H1 (cell line): ENCODE results near the gene CEP85. TPM values are rescaled to one million over a fixed set of nuclear protein-coding genes. Genes with fewer than 3 reads are reported as not detected.

Source experiments
- CTCF ChIA-PET: fragments of 300-600 bp; sonication (Branson Sonifier 250); formaldehyde crosslinking; loops from one replicate; lab custom pipeline; 2021; ENCODE audit not compliant: partially characterized antibody; lab: Charles Lee
- POLR2A ChIA-PET: fragments of 300-600 bp; sonication (Branson Sonifier 250); formaldehyde crosslinking; loops from one replicate; lab custom pipeline; 2021; ENCODE audit warnings: inconsistent platforms; ENCODE audit not compliant: partially characterized antibody; lab: Charles Lee
- DNase-seq, 2 experiments: peaks; one replicate each; pipeline versions ENCODE4 v3.0.0 to v3.0.0-alpha.2; 2010 to 2022; ENCODE audit warnings: low spot score in 2 of 2, low read depth in 1 of 2, mixed read lengths in 1 of 2
- FAIRE-seq: peaks from 2 replicates; lab custom pipeline; 2011; peaks lifted over from hg19 to GRCh38; lab: Jason Lieb, UNC
- H2AFZ ChIP-seq: 2 replicates; pipeline ENCODE4 v1.8.1; 2012; ENCODE audit warnings: low read length, inconsistent platforms
- H2AK5ac ChIP-seq: 2 replicates; pipeline ENCODE4 v1.6.1; 2013; ENCODE audit warnings: low read depth, low read length
- H2BK120ac ChIP-seq: replicated peaks from 2 replicates; pipeline ENCODE3; 2013; ENCODE audit warnings: low read depth, low read length, inconsistent platforms
- H2BK12ac ChIP-seq: 2 replicates; pipeline ENCODE4 v1.6.1; 2013; ENCODE audit warnings: low read depth, low read length
- H2BK15ac ChIP-seq: 2 replicates; pipeline ENCODE4 v1.6.1; 2013; ENCODE audit warnings: low read length
- H2BK20ac ChIP-seq: 2 replicates; pipeline ENCODE4 v1.6.1; 2013; ENCODE audit warnings: low read length
- H2BK5ac ChIP-seq: 2 replicates; pipeline ENCODE4 v1.6.1; 2013; ENCODE audit warnings: low read depth, low read length
- H3K14ac ChIP-seq: 2 replicates; pipeline ENCODE4 v1.6.1; 2013; ENCODE audit warnings: inconsistent platforms; ENCODE audit not compliant: insufficient read length
- H3K18ac ChIP-seq: 2 replicates; pipeline ENCODE4 v1.6.1; 2013; ENCODE audit warnings: low read length; ENCODE audit errors: extremely low read depth
- H3K23ac ChIP-seq: 2 replicates; pipeline ENCODE4 v1.6.1; 2013; ENCODE audit warnings: inconsistent platforms; ENCODE audit not compliant: insufficient read length
- H3K23me2 ChIP-seq: 2 replicates; pipeline ENCODE4 v1.6.1; 2013; ENCODE audit warnings: low read depth, low read length
- H3K27ac ChIP-seq: 2 replicates; pipeline ENCODE4 v1.6.1; 2011; ENCODE audit warnings: low read depth, low read length, inconsistent platforms
- H3K27me3 ChIP-seq, 4 experiments: replicated peaks in 1 of 4; 1 replicate in 1 of 4; 2 replicates in 3 of 4; pipeline versions ENCODE4 v1.6.1 to v1.8.1; 2011 to 2013; ENCODE audit warnings: low read length in 3 of 4, mild to moderate bottlenecking in 3 of 4, inconsistent platforms in 2 of 4, mixed read lengths in 2 of 4, moderate library complexity in 1 of 4; ENCODE audit not compliant: control insufficient read depth in 3 of 4, insufficient read depth in 3 of 4; ENCODE audit errors: extremely low read depth in 1 of 4
- H3K36me3 ChIP-seq, 4 experiments: 2 replicates each; pipeline versions ENCODE4 v1.6.1 to v1.8.1; 2011 to 2013; ENCODE audit warnings: mild to moderate bottlenecking in 4 of 4, low read length in 3 of 4, moderate library complexity in 2 of 4, control low read depth in 1 of 4, inconsistent platforms in 1 of 4; ENCODE audit not compliant: insufficient read depth in 4 of 4, control insufficient read depth in 2 of 4
- H3K4ac ChIP-seq: replicated peaks from 2 replicates; pipeline ENCODE3; 2013; ENCODE audit warnings: low read length, low read depth, mixed read lengths, inconsistent platforms; ENCODE audit not compliant: insufficient read length
- H3K4me1 ChIP-seq, 4 experiments: replicated peaks in 1 of 4; 1 replicate in 1 of 4; 2 replicates in 3 of 4; pipeline versions ENCODE4 v1.6.1 to v1.8.1; 2011 to 2013; ENCODE audit warnings: low read length in 3 of 4, inconsistent platforms in 2 of 4, mixed read lengths in 1 of 4; ENCODE audit not compliant: insufficient read depth in 4 of 4, control insufficient read depth in 3 of 4
- H3K4me2 ChIP-seq, 2 experiments: 2 replicates each; pipeline versions ENCODE4 v1.6.1 to v1.8.1; 2011 to 2013; ENCODE audit warnings: low read depth in 2 of 2, low read length in 2 of 2, control low read depth in 1 of 2, inconsistent platforms in 1 of 2, mild to moderate bottlenecking in 1 of 2; ENCODE audit not compliant: insufficient read depth in 1 of 2
- H3K4me3 ChIP-seq, 4 experiments: fragments of 200-600, 300-600 bp in 1 of 4; sonication (generic), shearing (Covaris generic), sonication (Bioruptor Twin) in 1 of 4; 2 replicates each; pipeline versions ENCODE4 v1.5.1 to v1.8.1; 2011 to 2016; ENCODE audit warnings: low read length in 4 of 4, low read depth in 3 of 4, control low read depth in 2 of 4, inconsistent platforms in 2 of 4, mild to moderate bottlenecking in 2 of 4, mixed read lengths in 1 of 4, moderate library complexity in 1 of 4; ENCODE audit not compliant: insufficient read depth in 2 of 4; ENCODE audit errors: extremely low read depth in 1 of 4
- H3K56ac ChIP-seq: replicated peaks from 2 replicates; pipeline ENCODE3; 2013; ENCODE audit warnings: low read depth, mild to moderate bottlenecking, mixed read lengths, low read length, inconsistent platforms; ENCODE audit not compliant: insufficient read length
- H3K79me1 ChIP-seq: 2 replicates; pipeline ENCODE4 v1.6.1; 2013; ENCODE audit warnings: low read depth, low read length, control low read depth
- H3K79me2 ChIP-seq, 2 experiments: 2 replicates each; pipeline versions ENCODE4 v1.6.1 to v1.8.1; 2012 to 2013; ENCODE audit warnings: low read length in 2 of 2, mild to moderate bottlenecking in 2 of 2, inconsistent platforms in 1 of 2; ENCODE audit not compliant: insufficient read depth in 2 of 2, control insufficient read depth in 1 of 2
- H3K9ac ChIP-seq, 4 experiments: replicated peaks in 1 of 4; 1 replicate in 1 of 4; 2 replicates in 3 of 4; pipeline versions ENCODE4 v1.6.1 to v1.8.1; 2011 to 2013; ENCODE audit warnings: low read depth in 3 of 4, low read length in 3 of 4, control low read depth in 2 of 4, mild to moderate bottlenecking in 2 of 4, moderate library complexity in 2 of 4, inconsistent platforms in 1 of 4; ENCODE audit errors: extremely low read depth in 1 of 4
- H3K9me3 ChIP-seq, 2 experiments: 2 replicates each; pipeline versions ENCODE4 v1.6.1 to v1.8.1; 2012 to 2013; ENCODE audit warnings: mild to moderate bottlenecking in 2 of 2, moderate library complexity in 2 of 2, control low read depth in 1 of 2, inconsistent platforms in 1 of 2, low read depth in 1 of 2, low read length in 1 of 2, mixed read lengths in 1 of 2; ENCODE audit not compliant: insufficient read depth in 2 of 2
- H4K20me1 ChIP-seq, 2 experiments: replicated peaks in 1 of 2; 2 replicates each; pipeline versions ENCODE3 to v1.8.1; 2011 to 2013; ENCODE audit warnings: inconsistent platforms in 2 of 2, low read length in 2 of 2, mild to moderate bottlenecking in 1 of 2; ENCODE audit not compliant: insufficient read depth in 2 of 2, control insufficient read depth in 1 of 2
- H4K5ac ChIP-seq: 2 replicates; pipeline ENCODE4 v1.6.1; 2013; ENCODE audit warnings: low read length, low read depth, mixed read lengths, inconsistent platforms; ENCODE audit not compliant: insufficient read length
- H4K8ac ChIP-seq: 2 replicates; pipeline ENCODE4 v1.8.0; 2013; ENCODE audit warnings: mild to moderate bottlenecking, moderate library complexity, low read length, inconsistent platforms; ENCODE audit not compliant: insufficient read depth; ENCODE audit errors: extremely low read depth
- H4K91ac ChIP-seq: replicated peaks from 2 replicates; pipeline ENCODE3; 2013; ENCODE audit warnings: low read length, mixed read lengths, inconsistent platforms; ENCODE audit not compliant: insufficient read length
- CBX5 ChIP-seq: fragments of 300-800, 300-1000 bp; sonication (generic); IDR thresholded peaks from 2 replicates; pipeline ENCODE4 v1.7.1; 2016; ENCODE audit warnings: antibody characterized with exemption, low read length, low read depth
- GABPA ChIP-seq: IDR thresholded peaks from 2 replicates; pipeline ENCODE4 v1.6.1; 2011; ENCODE audit warnings: mild to moderate bottlenecking, low read length, moderate library complexity, borderline replicate concordance; ENCODE audit not compliant: insufficient read depth
- SIN3A ChIP-seq, 2 experiments: IDR thresholded peaks in 1 of 2; conservative IDR thresholded peaks in 1 of 2; 2 replicates each; pipeline ENCODE4 v1.6.1; 2011 to 2012; ENCODE audit warnings: low read length in 2 of 2, improper control_type of control experiment in 1 of 2, low read depth in 1 of 2, mild to moderate bottlenecking in 1 of 2
- SP2 ChIP-seq: IDR thresholded peaks from 2 replicates; pipeline ENCODE4 v1.6.1; 2012; ENCODE audit warnings: mild to moderate bottlenecking, low read length, inconsistent platforms
- WGBS, 2 experiments: shearing (Covaris generic) in 1 of 2; methylation state at CpG; one replicate each; pipeline versions ENCODE4 v1.1.6 to v1.1.7; 2013 to 2015; ENCODE audit warnings: low lambda C conversion rate in 2 of 2, mixed read lengths in 2 of 2, inconsistent platforms in 1 of 2, low coverage in 1 of 2, missing lambda C conversion rate in 1 of 2; ENCODE audit not compliant: insufficient replicate concordance in 2 of 2, insufficient coverage in 1 of 2, insufficient read length in 1 of 2; ENCODE audit errors: extremely low coverage in 1 of 2, missing lambda C conversion rate in 1 of 2; 5-methylcytosine and 5-hydroxymethylcytosine counted together
- polyA plus RNA-seq, 7 experiments: library from polyadenylated mRNA; depleted of rRNA in 3 of 7; stranded (reverse) in 5 of 7; unstranded in 2 of 7; fragments of >200 nt in 5 of 7; fragments of 200-250 nt in 2 of 7; gene quantifications; 1 replicate in 5 of 7; 2 replicates in 1 of 7; 4 replicates in 1 of 7; pipeline versions ENCODE4 v1.2.1 to v1.2.3, GENCODE V29; 2011 to 2013; ENCODE audit warnings: missing spikeins in 2 of 7, mixed read lengths in 2 of 7
- total RNA-seq: library from RNA; stranded (reverse); fragmentation: NEBNext Ultra II Directional; extraction: Animal tissue kit (Norgen Biotek cat#: 25700); gene quantifications from 2 replicates; pipeline ENCODE4 v1.2.1, GENCODE V29; 2021
- TF ChIP-seq, protein P1 (sequence below): IDR thresholded peaks from 2 replicates; pipeline ENCODE4 v1.6.1; 2012; ENCODE audit warnings: inconsistent platforms
- TF ChIP-seq, protein P2 (sequence below): IDR thresholded peaks from 2 replicates; pipeline ENCODE4 v1.6.1; 2011; ENCODE audit warnings: low read depth, mild to moderate bottlenecking, low read length; ENCODE audit not compliant: insufficient read depth

CEP85 gene
- total and polyA plus RNA-seq, 2 of the 8 experiments (the other 6 are each of a cell fraction or from before 2014, with no cell fraction given) = 40.4 to 43.7 TPM

- no peaks in the 10 kb centered on the region for H3K79me1 ChIP-seq
- no peak overlapping the region for H3K9ac ChIP-seq
- H2BK20ac ChIP-seq = no peak overlapping the region
- no peak overlapping the region for H2AFZ ChIP-seq
- no peak overlapping the region for H3K14ac ChIP-seq
- peaks cover 7% of the 10 kb centered on the region; the same call in 1 of the 2 replicates for H3K23me2 ChIP-seq
- no peaks in the 10 kb centered on the region for H3K27me3 ChIP-seq
- peaks cover 25 to 38% (median 35%) of the 10 kb centered on the region in 4 experiments for H3K36me3 ChIP-seq
- no peak overlapping the region for H2BK5ac ChIP-seq
- ChIA-PET CTCF (interaction anchor here (0.7 to 39.7 kb wide), 11 partner anchors 8 to 117 kb away, joined by 3 to 1530 read pairs (median 5); partner anchors contain the start of genes CATSPER4, CD52, UBXN11 and ZNF593), POLR2A (interaction anchor here (0.8 kb wide), 1 partner anchor 11 kb away, joined by 3 read pairs; no protein-coding TSS in a partner anchor)
- no peak overlapping the region for H4K5ac ChIP-seq
- TF ChIP-seq SP2 (no peak), CBX5 (no peak), SIN3A (conservative IDR thresholded peaks at IDR 0.05 in 1 of 2, IDR thresholded peaks at IDR 0.05 in 1 of 2; ENCODE audit: low read depth in 1 of 2, low read length in 2 of 2) (no peak), GABPA (no peak)
- TF ChIP-seq, protein P1, sequence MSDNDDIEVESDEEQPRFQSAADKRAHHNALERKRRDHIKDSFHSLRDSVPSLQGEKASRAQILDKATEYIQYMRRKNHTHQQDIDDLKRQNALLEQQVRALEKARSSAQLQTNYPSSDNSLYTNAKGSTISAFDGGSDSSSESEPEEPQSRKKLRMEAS = no peak
- TF ChIP-seq, protein P2, sequence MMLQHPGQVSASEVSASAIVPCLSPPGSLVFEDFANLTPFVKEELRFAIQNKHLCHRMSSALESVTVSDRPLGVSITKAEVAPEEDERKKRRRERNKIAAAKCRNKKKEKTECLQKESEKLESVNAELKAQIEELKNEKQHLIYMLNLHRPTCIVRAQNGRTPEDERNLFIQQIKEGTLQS = no peak
- H3K56ac ChIP-seq = no peak overlapping the region
- DNase-seq = no peak
- no peak overlapping the region for H4K8ac ChIP-seq
- no peak overlapping the region for H2BK15ac ChIP-seq
- FAIRE-seq = no peak
- H2BK120ac ChIP-seq = no peak overlapping the region
- H3K18ac ChIP-seq = no peak overlapping the region
- no peak overlapping the region for H3K23ac ChIP-seq
- peaks cover 0 to 5% of the 10 kb centered on the region in 2 experiments; a peak in 1 of 4 replicates for H3K79me2 ChIP-seq
- no peak overlapping the region for H2BK12ac ChIP-seq
- H3K4ac ChIP-seq = no peak overlapping the region
- peaks cover 6 to 13% of the 10 kb centered on the region in 2 experiments for H4K20me1 ChIP-seq
- H2AK5ac ChIP-seq = no peak overlapping the region
- H3K4me3 ChIP-seq = no peak overlapping the region
- peaks cover 10 to 27% (median 16%) of the 10 kb centered on the region in 4 experiments for H3K4me1 ChIP-seq
- no peak overlapping the region for H3K4me2 ChIP-seq
- H3K27ac ChIP-seq = no peak overlapping the region
- H3K9me3 ChIP-seq = no peaks in the 10 kb centered on the region
- 94% methylated on average over 3 of the region's 3 CpGs; no CpG with 5 or more reads in 1 of the 2 experiments for WGBS, 2 experiments
- no peak overlapping the region for H4K91ac ChIP-seq
These were observed 43.3 kb downstream of the CEP85 start for GRCh38 chr1:26277261-26277661.
